Uterus (tissue), 2 donors: ENCODE results near the gene ITGB4.

Experiments
- CTCF ChIP-seq, 4 experiments: fragments of 200-600 bp in 2 of 4; fragments of 450-650 bp in 2 of 4; sonication (generic) in 2 of 4; IDR thresholded peaks; one replicate each; pipeline ENCODE4 v1.5.1; 2016 to 2019; ENCODE audit warnings: antibody characterized with exemption in 4 of 4, mild to moderate bottlenecking in 2 of 4, moderate library complexity in 1 of 4
- POLR2A ChIP-seq, 2 donors: fragments of 450-650 bp; IDR thresholded peaks; one replicate each; pipeline ENCODE4 v1.6.1; 2016; ENCODE audit warnings: antibody characterized with exemption in 2 of 2, mild to moderate bottlenecking in 1 of 2, moderate library complexity in 1 of 2

GRCh38 chr17:75762513-75763268, 41.4 kb downstream of the ITGB4 start:
- no peak for TF ChIP-seq CTCF (IDR thresholded peaks at IDR 0.05)
- TF ChIP-seq POLR2A (IDR thresholded peaks at IDR 0.05) = no peak
